HG03196 (cell line): ENCODE measurements around the gene CALR3.
"Not testable (repeated sequence)": the region's sequence is repeated elsewhere in the genome, so short reads cannot be mapped to it uniquely, and the experiment has no call there.

ENCODE experiments used
- ATAC-seq: cut with Tn5 transposase; IDR thresholded peaks from one replicate; pipeline ENCODE4 v1.9.1; 2021; ENCODE audit not compliant: unreplicated experiment

CALR3 gene

DNA sequence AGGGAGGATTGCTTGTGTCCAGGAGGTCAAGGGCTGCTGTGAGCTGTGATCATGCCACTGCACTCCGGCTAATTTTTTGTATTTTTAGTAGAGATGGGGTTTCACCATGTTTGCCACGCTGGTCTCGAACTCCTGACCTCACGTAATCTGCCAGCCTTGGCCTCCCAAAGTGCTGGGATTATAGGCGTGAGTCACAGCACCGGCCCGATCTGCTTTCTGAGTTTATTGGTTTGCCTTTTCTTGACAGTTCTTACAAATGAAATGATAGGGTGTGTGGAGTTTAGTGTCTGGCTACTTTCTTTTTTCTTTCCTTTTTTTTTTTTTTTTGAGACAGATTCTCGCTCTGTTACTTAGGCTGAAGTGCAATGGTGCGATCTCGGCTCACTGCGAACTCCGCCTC, 1.1 kb upstream of the CALR3 start:
- no peak for ATAC-seq

DNA sequence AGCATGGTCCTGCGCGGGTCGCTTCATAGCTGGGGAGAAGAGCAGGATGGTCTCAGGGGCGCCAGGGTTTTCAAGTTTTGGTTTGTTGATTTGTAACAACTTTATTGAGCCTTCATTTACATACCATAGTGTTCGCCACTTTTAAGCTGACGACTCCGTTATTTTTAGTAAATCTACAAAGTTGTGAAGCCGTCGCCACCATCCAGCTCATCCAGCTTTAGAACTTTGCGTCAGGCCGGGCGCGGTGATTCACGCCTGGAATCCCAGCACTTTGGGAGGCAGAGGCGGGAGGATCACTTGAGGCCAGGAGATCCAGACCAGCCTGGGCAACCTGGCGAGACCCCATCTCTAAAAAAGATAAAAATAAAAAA, 631 bp upstream of the CALR3 start:
- ATAC-seq: no peak

DNA sequence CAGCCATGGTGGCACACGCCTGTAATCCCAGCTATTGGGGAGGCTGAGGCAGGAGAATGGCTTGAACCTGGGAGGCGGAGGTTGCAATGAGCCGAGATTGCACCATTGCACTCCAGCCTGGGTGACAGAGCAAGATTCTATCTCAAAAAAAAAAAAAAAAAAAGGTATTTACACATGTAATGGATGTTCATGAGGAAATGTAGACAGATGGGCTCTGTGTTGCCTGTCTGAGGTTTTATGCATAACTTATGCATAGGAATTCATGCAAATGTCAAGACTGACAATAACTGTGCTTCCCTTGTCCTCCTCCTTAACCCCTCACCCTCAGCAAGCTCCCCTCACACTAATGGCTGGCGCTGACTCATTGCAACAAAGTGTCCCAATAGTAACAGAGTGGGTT, 9.5 kb downstream of the CALR3 start:
- ATAC-seq: not testable (repeated sequence)

DNA sequence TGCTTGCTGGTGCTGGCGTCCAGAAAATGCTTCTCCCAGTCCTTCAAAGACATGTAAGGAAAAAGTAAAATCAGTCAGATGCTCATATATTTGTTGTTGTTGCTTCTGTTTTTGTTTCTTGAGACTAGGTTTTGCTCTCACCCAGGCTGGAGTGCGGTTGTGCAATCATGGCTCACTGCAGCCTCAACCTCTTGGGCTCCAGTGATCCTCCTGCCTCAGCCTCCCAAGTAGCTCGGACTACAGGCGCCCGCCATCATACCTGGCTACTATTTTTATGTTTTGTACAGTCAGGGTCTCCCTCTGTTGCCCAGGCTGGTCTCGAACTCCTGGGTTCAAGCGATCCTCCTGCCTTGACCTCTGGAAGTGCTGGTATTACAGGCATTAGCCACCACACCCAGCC, 13.2 kb downstream of the CALR3 start:
- ATAC-seq: no peak

DNA sequence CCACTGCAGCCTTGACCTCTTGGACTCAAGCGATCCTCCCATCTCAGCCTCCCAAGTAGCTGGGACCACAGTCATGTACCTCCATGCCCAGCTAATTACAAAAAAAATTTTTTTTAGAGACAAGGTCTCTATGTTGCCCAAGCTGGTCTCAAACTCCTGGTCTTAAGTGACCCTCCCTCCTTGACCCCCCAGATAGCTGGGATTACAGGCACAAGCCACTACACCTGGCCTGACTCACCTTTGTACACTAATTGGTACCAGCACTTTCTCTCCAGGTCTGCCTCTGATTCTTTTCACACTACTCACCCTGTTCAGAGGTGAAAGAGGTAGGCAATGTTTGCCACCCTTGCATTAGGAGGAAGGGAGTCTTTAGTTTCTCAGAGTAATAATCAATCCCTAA, 18.7 kb downstream of the CALR3 start:
- ATAC-seq: no peak

DNA sequence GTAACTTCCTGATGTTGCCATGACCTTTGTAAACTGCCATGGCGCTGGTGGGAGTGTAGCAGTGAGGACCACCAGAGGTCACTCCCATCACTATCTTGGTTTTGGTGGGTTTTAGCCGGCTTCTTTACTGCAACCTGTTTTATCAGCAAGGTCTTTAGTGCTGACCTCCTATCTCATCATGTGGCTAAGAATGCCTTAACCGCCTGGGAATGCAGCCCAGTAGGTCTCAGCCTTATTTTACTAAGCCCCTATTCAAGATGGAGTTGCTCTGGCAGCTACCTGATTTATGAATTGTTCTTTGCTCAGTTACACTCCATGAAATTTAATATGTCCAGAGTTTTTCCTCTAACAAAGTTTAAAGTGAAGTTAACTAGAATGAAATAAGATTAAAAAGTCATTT, 19.6 kb downstream of the CALR3 start:
- no peak for ATAC-seq

DNA sequence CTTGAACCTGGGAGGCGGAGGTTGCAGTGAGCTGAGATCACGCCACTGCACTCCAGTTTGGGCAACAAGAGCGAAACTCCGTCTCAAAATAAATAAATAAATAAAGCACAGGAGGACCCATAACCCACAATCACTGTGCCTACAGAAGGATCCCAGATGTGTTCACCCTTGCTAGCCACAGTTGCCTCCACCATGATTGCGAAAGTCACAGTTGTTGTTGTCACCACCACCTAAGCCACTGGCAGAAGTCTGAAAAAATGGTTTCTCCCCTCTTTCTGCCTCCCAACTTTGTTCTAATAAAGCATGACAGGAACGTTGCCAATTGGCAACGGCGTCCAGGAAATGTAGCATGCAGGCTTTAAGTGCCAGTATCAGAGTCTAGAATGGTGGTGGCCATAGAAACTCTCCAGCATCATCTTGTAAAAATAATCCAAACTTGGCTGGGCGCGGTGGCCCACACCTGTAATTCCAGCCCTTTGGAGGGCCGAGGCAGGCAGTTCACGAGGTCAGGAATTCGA, 22.0 kb downstream of the CALR3 start:
- ATAC-seq: no peak

DNA sequence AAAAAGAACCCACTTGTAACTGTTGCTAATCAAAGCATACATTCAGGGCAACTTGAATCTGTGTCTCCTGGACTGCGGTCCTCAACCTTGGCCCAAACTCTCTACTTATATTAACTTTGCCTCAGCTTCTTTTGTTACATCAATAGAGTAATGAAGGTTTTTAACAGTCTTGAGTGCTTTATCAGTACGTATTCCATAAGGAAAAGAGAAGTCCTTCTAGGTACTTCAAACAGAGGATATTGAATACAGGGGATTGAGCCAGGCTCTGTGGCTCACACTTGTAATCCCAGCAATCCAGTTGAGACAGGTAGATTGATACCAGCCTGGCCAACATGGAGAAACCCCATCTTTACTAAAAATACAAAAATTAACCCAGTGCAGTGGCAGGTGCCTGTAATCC, 23.0 kb downstream of the CALR3 start:
- ATAC-seq: no peak

DNA sequence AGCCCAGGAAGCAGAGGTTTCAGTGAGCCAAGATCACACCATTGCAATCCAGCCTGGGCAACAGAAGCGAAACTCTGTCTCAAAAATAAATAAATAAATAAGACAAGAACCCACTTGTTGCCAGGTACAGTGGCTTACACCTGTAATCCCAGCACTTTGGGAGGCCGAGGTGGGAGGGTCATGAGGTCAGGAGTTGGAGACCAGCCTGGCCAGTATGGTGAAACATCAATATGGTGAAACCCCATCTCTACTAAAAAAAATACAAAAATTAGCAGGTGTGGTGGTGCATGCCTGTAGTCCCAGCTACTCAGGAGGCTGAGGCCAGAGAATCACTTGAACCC, 23.4 kb downstream of the CALR3 start:
- not testable (repeated sequence) for ATAC-seq

DNA sequence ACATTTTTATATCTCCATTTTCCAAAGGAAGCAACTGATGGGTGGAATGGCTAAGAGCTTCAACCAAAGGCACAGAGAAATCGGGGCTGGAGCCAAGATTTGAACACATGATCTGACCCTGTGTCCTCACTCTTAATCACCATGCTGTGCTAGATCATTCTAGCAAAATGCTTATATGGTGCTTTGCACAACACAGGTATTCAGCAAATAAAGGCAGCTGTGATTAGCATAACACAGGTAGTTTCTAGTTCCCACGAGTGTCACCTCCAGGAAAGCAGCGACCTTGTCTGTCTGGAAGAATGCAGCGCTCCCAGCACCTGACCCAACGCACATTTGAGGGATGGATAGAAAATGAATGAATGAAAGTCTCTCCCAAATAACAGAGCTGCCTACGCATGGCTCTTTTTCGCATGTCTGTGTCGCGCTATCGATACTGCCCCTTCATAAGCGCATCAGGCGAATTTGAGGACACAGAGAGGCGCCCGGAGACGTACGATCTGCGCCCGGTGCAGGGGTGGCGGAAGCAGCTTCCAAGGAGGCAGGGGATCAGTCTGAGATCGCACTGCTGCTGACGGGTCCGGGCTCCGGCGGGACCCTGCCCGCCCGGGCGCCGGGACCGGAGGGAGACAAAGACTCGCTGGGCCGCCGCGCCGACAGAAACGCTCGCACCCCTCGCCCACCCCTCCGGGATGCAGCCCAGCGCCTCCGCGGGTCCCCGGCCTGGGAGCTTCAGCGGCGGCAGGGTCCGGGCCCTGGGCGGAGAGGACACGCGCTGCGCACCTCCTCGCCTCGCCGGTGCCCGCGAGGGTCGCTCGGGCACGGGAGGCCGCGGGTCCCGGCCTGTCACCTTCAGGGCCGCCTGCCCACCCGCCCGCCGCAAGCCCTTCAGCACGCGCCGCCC, 24.8 kb downstream of the CALR3 start:
- peak; percentile 37 for ATAC-seq

DNA sequence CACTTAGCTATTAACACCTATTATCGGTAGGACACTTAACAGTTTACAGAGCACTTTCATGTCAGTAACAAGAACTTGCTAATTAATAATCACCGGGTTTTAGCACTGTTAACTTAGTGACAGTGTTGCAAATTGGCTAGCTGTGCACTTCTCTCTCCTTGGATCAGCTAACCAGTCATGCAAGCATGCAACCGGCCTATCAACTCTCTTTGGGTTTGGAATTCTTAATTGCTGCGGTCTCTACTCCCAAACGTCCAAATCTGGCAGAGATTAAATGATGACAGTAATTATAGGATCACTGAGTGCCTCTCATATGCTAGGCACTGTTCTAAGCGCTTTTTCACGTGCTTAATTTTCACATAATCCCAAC, 25.4 kb downstream of the CALR3 start:
- no peak for ATAC-seq

DNA sequence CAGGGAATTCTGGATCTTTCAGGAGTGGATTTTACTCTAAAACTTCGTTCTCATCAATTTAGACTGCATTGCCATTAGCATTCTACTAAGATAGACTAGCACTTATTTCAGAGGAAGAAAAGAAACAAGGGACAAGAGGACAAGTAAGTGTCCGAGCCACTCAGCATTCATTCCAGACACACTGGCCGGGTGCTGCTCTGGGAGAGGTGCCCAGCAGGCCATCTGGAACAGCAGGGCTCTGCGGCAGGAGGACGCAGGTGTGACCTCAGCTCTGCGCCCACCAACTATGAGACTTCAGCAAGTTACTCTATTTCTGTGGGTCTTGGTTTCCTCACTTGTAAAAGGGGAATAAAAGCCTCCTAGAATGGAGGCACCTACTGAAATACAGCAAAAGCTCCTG, 28.4 kb downstream of the CALR3 start:
- ATAC-seq: no peak

DNA sequence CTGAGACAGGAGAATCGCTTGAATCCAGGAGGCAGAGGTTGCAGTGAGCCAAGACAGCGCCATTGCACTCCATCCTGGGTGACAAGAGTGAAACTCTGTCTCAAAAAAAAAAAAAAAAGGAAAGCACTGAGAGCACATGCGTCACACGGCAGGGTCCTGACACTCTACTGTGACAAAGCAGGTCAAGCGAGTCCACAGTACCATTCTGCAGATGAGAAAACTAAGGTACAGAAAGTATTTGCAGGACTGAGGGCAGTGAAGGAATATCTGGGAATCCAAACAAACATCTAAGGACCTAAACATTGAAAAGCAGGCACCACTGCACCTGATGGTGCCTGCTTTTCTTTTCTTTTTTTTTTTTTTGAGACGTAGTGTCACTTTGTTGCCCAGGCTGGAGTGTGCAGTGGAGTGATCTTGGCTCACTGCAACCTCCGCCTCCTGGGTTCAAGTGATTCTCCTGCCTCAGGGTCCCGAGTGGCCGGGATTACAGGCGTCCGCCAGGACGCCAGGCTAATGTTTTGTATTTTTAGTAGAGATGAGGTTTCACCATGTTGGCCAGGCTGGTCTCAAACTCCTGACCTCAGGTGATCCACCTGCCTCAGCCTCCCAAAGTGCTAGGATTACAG, 29.1 kb downstream of the CALR3 start:
- not testable (repeated sequence) for ATAC-seq

DNA sequence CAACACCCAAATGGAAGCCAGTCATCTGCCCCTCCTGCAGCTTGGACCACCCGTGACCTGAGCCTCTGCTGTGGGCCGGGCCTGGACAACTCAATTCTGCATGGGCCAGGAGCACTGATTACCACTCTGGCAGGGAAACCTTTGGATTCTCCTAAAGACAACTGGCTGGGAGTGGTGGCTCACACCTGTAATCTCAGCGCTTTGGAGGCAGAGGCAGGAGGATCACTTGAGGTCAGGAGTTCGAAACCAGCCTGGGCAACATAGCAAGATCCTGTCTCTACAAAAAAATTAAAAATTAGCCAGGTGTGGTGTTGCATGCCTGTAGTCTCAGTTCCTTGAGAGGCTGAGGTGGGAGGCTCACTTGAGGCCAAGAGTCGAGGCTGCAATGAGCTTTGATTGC, 30.7 kb downstream of the CALR3 start:
- no peak for ATAC-seq

DNA sequence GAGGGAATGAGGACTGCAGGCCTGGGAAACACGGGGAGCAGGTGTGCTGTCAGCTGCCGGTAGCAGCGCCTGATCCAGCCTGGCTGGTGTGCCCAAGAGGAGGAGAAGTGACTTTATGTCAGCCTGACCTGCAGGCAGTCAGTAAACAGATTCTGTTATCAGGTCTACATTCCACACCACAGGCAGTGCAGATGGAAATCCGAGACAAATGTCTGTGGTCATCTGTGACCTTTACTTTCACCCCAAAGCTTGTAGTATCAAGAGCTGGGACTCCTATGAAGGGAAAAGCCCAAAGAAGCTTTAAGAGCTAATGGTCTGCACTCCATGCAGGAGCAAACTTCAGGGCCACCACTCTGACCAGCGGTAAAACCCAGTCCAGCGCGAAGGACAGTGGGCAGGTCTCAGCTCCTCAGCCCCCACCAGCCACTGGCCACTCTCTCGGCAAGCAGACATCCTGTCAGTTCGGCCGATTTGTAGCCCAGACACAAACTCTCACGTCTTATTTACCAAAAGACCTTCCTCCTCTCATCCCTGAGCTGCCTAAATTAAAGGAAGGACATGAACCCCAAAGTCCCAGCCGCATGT, 31.9 kb downstream of the CALR3 start:
- ATAC-seq: no peak

DNA sequence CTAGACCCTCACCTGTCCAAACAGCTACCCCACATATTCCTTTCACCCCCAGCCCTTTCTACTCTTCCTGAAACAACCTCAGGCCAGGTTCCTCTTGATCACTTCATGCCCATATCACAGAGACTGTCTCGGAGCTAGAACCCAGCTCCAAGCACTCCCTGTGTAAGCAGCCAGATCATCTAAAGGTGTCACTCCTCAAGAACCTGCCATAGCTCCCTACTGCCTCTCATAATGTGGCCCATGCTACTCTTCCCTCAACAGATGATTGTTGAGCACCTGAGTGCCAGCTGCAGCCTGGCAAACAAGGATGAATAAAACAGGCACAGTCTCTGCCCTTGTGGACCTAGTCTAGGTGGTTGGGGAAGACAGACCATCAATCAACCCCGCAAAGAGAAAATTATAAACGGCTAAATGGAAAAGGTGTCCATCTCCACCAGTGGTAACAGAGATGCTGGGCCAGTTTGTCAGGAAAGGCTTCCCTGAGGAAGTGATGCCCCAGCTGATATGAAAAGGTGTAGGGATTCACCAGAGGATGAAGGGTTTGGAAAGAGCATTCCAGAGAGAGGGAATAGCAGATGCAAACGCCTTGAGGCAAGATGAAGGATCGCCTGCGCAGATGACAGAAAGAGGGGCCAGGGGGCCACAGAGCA, 32.5 kb downstream of the CALR3 start:
- ATAC-seq: no peak

DNA sequence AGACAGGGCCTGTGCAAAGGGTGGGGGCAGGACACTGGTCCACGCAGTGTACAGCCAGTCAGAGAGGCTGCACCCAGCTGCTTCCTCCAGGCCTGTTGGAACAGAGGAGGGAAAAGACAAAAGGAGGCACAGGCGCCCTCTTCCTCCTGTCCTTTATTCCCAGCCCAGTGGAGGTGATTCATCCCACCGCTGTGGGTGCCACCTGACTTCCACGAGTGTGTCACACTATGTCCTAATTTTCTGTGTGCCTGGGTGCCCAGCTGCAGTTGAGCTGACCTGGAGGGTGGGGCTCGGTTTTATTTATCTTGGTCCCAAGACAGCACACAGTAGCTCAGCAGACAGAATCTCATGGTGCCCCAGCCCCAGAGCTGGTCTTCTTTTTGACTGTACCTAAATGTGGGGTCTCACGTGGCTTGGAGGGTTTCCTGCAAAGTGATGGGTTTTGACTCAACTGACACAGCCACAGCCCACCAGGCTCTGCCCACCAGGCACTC, 33.2 kb downstream of the CALR3 start:
- no peak for ATAC-seq

DNA sequence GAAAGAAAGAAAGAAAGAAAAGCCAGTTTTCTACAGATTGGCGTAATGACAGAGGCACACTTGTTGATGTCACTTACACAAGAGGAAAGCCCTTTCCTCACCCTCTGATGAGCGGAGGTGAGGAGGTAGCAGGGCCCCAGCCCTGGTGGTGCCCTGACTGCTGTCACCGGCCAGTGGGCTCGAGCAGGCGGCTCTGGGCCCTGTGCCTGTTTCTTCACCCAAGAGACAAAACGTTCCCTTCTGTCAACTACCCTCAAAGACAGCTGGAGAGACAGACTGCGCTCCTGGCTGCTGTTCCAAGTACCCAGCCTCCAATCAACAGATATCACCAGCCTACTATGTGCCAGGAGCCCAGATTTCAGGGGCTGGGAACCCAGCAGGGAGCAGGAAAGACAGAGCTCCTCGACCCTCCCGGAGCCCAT, 34.3 kb downstream of the CALR3 start:
- ATAC-seq: no peak

DNA sequence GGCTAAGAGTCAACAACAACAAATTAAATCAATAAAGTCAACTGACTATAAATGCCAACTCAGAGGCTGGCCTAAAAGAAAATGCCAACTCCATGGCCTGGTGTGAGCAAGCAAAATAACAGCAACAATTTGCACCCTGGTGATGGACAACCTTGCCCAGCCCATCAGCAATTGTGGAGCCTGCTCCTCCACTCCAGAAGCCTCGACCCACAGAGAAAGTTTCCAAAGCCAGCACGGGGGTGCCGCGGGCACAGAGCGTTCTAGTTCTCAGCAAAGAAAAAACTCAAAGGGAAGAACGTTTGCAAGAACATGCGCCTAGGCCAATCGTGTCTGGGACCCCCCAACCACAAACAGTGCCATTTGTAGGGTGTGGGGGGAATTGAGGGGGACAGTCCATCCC, 35.5 kb downstream of the CALR3 start:
- ATAC-seq: no peak

DNA sequence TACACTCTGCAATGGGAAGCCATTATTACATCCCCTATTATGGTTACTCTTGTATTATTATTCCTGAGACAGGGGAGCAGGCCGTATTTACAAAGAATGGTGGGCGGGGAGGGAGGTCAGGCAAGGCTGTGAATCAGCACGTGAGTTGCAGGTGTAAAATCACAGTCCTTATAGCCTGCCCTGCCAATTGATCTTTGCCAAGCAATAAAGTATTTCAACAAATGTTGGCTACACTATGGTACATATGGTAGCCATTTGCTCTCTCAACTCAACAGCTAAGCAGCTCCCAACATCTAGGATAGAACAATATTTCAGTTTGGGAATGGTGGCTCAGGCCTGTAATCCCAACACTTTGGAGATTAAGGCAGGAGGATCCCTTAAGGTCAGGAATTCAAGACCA, 36.3 kb downstream of the CALR3 start:
- no peak for ATAC-seq
